Pons (tissue), 1 donor: ENCODE measurements around the gene TFDP2.

ENCODE experiments used
- DNase-seq: peaks from one replicate; pipeline ENCODE4 v3.0.0-alpha.2; 2016; ENCODE audit warnings: low spot score

The TFDP2 gene

DNA sequence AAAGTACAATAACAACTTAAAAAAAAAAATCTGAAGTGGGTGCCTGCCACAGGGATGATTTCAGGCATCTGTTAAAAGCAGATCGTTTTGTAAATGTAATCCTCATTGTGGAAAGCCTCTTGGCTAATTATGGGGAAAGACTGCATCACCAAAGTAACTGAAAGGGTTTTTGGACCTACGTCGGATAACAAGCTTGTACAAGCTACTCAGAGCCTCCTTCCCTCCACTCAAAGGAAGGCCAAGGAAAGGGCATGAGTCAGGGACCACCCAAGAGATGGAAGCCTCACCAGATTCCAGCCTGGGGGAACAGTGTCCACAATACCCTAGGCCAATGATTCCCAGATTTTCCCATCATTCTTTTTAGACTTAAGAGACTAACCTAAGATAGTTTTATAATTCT is 188.6 kb downstream of the TFDP2 start:
- no peak for DNase-seq

DNA sequence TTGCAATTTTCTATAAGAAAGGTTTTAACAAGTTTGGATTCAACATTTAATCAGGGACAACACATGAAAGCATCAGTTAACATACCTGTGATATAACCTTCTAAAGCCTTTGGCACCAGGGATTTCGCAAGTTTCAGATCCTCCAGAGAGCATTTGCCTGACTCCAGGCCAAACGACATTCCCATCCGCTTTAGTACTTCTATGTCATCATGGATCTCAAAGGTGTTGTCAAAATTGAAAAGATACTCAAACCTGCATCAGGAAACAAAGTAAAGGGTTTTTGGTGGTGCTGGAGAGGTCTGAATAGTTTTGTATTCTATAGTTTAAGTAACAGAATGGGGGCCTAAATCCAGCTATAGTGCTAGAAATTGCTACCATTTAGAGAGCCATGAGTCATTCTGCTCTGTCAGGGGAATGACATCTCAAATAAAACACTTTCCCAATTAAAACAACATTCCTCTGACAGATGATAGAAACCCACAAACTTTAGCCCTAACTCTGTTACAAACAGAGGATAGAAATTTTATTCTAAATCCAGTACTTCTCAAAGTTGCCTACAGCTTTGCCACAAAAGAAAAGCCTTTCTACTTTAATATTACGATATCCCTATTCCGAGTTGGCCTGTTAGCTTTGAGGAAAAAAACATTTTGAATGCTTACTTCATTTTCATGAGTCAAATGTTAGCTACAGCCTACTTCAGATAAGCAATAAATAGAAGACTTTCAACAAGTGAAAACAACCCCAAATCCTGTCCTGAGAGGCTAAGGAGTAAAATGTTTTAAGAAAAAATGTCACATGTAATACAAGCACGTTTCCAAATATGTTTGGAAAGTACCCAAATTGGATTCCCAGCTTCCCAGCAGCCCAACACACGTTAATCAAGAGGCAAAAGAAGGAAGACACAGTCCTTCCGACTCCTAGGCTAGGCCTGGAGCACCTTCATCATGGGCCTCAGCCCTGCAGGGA is 189.5 kb downstream of the TFDP2 start:
- no peak for DNase-seq

DNA sequence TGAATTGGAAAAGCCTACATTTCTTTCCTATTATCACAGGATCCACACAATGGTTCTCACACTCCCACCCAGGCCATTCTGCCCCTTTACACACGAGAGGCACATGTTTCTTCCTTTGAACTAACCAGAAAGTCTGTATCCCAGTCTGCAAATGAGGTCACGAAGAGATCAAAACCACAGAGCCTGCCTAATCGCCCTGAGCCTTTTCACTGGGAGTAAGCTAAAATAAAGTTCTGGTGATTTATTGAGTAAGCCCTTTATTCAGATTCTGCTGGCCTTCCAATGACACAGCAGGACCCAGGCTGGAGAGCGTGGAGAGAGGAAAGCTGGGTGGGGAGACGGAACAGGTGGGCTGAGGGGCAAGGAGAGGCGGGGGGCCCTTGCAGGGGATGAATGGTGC is 194.2 kb downstream of the TFDP2 start:
- no peak for DNase-seq

DNA sequence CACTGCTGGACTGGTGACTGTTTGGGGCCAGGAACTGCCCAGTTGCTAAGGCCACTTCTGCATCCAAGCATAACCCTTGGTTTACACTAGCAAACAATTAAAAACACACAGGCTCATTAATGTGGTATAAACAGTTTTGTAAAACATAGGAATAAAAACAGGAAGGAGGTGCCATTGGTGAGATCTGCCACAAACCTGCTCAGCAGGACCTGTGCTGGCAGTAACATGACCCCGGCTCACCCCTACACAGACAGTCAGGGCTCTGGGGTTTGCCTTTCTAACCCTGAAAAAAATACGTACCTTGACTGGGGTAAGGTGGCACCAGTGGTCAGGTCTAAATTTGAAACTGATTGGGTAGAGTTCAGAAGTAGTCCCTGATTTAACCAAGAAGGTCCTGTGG is 196.7 kb downstream of the TFDP2 start:
- DNase-seq: no peak

GRCh38 chr3:141950572-141951493 is 198.5 kb downstream of the TFDP2 start:
- no peak for DNase-seq

DNA sequence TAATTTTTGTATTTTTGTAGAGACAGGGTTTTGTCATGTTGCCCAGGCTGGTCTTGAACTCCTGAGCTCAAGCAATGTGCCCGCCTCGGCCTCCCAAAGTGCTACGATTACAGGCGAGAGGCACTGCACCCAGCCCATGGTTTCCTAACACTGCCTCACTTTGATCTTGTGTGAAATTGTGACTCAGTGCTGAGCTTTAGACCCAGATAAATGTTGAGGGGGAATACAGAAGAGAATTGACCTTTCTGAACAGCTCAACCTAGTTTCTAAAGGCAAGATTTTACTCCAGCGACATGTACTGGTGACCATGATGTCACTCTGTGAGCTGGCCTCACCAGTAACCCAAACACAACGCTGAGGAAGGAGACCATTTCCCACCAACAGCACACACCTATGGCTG is 199.4 kb downstream of the TFDP2 start:
- DNase-seq: no peak

DNA sequence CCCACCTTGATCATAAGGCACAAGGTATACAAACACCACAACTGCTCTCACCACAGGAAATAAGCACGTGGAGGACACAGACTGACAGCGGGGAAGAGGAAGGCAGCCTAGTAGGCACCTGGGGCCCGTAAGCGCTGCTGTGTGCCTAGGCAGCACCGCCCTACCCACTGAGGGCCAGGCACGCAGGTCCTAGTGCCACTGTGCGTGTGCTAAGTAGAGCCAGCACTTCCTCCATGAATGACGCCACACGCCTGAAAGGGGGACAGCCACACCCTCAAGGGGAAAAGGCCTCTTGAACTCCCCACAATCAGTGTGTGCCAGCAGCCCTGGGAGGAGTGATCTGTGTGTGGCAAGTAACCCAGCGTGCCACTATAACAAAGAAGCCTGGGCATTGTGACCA is 199.9 kb downstream of the TFDP2 start:
- DNase-seq: no peak

DNA sequence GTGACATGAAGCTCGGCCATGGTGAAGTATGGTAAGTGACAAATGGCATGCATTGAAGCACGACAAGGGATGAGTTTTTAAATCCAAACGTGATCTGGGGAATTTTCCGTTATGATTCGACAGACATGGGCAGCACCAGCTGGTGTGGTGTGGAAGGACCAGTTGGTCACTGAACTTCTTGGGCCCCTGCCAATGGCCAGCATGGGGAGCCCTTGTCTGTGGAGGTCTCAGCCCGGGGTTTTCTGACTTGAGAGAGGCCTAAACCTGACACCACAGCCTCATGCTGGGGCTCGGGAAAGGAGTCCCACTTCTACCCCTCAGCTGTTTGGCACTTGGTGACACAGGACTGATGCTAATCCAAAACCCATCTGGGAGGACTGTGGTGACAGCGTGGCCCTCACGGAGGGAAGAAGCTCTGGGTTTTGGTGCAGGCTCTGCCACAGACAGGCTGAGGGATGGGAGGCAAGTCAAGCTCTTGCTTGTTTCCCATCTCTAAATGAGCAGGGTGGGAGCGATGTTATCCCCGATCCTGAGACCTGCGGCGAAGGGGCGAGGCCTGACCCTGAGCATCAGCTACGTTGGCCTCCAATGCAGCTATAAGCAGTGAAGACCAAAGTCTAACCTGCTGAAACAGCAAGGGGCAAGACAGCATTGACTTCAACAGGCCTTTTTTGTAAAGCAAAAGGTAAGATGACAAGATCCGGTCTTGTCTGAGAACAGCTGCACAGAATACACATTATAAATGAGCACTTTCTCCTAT is 203.4 kb downstream of the TFDP2 start:
- DNase-seq: no peak

- DNase-seq: no peak
These were observed 207.3 kb downstream of the TFDP2 start for GRCh38 chr3:141942006-141942405.

GRCh38 chr3:141941093-141941492 is 208.3 kb downstream of the TFDP2 start:
- DNase-seq: no peak

- DNase-seq: peak; percentile 35
These were observed 209.1 kb downstream of the TFDP2 start for GRCh38 chr3:141940194-141940776.

DNA sequence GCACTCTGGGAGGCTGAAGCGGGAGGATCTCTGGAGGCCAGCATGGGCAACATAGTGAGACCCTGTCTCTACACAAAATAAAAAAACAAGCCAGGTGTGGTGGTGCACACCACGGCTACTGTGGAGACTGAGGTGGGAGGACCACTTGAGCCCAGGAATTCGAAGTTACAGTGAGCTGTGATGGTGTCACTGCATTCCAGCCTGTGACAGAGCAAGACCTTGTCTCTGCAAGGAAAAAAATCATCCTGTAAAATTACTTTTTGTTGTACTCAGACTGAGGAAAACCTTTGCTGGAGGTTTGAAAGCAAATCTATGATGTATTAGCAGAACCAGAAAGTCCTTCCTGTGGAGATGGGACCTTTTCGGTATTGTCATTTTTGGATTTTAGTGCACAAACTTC is 209.6 kb downstream of the TFDP2 start:
- no peak for DNase-seq

- DNase-seq: no peak
These were observed 211.3 kb downstream of the TFDP2 start for GRCh38 chr3:141938011-141938500.

DNA sequence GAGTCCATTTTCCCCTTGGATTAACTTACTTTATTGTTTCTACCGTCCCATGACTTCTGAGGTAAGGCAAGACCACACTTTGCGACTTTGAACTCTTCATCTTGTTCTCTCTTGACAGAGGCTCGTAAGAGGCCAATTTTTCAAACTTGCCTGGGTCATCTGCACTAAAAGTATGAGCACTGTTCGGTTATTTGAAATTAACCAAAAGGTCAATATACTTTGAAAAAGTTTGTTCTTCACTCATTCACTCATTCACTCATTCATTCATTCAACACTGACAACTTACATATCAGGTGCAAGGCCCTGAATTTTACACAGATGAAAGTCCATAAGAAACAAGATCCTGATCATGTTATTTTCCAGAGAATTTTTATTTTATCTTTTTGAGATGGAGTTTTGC is 215.0 kb downstream of the TFDP2 start:
- DNase-seq: no peak

GRCh38 chr3:141933421-141934300 is 215.7 kb downstream of the TFDP2 start:
- DNase-seq: no peak

- no peak for DNase-seq
These were observed 218.5 kb downstream of the TFDP2 start for GRCh38 chr3:141930801-141931200.

DNA sequence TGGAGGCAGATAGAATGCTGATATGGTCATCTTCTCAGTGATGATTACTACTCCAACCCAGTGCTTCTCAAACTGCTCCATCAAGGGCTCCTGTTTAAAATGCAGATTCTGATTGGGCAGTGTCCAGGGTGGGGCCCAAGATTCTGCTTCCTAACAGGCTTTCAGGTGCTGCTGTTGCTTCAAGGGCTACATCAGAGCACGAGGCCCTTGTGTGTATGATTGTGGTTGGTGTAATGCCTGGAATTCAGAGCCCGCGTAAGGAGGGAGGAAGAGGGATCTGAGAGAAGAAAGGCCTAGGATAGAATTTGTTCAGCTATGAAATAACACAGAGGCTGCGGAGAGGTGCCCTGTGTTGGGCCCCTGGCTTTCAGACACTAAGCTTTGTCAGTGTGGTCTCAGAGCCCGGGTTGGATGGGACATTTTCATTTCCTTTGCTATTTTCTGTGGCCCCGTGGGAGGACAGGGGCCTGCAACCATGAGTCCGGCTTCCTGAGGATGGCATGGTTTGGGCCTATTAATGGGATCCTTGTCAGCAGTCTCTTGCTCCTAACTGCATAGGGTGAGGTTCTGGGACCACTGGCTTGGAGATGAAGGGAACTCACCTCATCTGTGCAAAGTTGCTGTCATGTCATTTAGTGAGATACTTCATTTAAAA is 219.9 kb downstream of the TFDP2 start:
- DNase-seq: no peak

- DNase-seq: no peak
These were observed 220.6 kb downstream of the TFDP2 start for GRCh38 chr3:141928631-141929270.

DNA sequence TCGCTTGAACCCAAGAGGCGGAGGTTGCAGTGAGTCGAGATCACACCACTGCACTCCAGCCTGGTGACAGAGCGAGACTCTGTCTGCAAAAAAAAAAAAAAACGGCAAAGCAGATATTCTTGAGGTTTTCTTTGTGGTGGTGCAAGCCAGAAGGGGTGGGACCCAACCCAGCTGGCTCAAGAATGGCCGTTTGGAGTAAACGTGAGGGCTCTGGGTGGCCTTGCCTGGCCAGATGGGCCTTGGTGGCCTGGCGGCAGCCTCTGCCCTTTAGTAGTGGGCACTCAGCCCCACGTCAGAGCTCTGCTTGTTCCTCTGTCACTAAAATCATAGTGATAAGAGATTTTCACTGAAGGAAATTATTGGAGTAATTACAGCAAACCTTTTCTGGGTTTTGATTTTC is 222.4 kb downstream of the TFDP2 start:
- no peak for DNase-seq
